ENCODE measurements around the gene ZNF3.

Gene ZNF3

GRCh38 chr7:100048680-100049079, 32.8 kb downstream of the ZNF3 start:
- no peak for DNase-seq

DNA sequence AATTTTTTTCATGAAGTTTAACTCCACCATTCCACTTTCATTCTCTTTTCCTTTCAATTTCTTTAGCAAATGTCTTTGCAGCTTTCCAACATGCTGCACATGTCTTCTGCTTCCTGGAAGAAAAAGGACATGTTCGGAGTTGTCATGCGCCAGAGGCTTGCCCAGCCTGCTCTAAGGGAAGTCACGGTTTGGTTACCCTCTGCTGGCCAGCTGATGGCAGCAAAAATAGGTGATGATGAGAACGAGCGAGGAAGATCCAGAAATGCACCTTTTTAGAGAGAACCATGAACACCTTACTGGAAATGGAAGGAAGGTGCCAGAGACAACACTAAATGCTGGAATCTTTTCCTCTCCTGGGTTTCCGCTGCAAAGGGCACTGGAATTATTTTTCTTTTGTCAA, 36.8 kb downstream of the ZNF3 start:
- no peak for DNase-seq

DNA sequence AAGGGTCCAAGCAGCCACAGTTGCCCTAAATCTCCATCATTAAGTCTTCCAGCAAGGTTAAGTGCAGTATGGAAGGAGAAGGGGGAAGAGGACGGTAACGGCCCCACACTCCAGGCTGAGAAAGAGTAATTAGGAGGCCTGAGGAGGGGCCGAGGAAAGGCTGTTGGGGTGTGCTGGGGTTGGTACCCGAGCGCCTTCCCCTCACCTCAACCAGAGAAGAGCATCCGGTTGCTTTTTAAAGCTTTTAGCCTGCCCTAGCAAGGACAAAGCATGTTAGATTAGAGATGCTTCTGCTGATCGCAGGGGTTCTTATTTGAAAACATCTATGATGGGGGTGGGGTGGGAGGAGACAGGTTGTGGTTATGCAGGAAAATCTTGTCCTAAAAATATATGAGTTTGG, 40.9 kb downstream of the ZNF3 start:
- DNase-seq = no peak

- no peak for DNase-seq
Observed at GRCh38 chr7:100038326-100038725, 43.2 kb downstream of the ZNF3 start.

DNA sequence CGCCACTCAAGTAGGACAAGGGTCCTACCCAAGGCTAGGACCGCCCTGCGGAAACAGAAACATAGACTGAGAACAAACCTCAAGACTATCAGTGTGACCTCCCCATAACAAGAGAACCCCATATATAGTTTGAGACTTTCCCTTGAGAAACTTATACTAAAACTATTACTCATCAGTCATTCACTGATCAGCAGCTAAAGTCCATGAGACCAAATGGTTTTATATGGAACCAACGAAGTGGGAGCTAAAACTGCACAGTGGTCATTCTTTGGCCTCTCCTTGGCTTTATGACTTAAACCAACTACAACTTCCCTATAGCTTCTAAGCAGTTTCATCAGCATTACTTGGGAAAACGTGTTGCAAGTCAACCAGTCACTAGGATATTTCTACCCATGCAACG, 45.6 kb downstream of the ZNF3 start:
- DNase-seq = no peak

DNA sequence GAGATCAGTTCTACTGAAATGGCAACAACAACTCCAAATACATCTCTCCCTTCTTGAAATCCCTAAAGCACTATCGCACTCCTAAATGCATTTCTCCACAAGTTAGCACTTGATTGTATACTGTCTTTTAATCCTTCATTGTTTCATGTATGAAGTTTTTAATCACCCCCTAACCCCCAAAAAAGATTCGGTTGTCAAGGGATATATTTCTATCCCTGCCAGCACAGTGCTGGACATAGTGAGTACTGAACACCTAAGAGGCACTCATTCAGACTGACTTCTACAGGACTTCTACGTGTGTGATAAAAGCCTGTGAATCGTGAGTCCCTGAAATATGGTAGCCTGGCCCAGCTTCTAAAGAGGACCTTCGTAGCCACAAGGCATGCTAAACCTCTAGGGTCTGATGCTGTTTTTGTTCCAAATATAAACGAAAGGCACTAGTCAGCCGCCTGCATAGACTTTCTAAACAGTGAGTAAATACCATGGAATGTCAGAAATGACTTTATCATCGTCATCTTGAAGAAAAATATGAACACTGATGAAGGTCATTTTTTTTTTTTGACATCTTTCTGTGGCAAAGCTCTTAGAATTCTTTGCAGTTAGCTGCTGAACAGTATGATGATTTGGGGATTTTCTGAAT, 46.5 kb downstream of the ZNF3 start:
- no peak for DNase-seq

DNA sequence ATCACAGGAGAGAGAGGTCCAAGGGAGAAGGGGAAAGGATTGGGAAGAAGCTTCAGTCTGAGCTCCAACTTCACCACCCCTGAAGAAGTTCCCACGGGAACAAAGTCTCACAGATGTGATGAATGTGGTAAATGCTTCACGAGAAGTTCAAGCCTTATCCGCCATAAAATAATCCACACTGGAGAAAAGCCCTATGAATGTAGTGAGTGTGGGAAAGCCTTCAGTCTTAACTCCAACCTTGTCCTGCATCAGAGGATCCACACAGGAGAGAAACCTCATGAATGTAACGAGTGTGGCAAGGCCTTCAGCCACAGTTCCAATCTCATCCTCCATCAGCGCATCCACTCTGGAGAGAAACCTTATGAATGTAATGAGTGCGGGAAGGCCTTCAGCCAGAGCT, 48.0 kb downstream of the ZNF3 start:
- no peak for DNase-seq

DNA sequence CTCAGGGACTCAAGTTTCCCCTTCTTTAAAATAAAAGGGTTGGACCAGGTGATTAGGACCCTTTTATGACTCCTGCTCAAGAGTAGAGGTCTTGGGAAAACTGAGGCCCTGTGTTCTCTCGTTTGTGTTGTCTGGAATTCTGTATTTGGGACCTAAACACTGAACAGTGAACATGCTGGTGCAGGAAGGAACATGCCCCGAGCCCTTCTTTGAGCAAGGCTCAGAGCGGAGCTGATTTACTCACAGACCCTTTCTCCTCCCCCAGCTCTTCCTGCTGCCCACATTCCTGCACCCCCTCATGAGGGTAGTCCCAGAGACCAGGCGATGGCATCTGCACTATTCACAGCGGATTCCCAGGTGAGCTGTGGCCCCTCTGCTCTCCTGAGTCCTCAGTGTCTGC, 51.9 kb downstream of the ZNF3 start:
- no peak for DNase-seq

GRCh38 chr7:100027197-100027596, 54.3 kb downstream of the ZNF3 start:
- no peak for DNase-seq

DNA sequence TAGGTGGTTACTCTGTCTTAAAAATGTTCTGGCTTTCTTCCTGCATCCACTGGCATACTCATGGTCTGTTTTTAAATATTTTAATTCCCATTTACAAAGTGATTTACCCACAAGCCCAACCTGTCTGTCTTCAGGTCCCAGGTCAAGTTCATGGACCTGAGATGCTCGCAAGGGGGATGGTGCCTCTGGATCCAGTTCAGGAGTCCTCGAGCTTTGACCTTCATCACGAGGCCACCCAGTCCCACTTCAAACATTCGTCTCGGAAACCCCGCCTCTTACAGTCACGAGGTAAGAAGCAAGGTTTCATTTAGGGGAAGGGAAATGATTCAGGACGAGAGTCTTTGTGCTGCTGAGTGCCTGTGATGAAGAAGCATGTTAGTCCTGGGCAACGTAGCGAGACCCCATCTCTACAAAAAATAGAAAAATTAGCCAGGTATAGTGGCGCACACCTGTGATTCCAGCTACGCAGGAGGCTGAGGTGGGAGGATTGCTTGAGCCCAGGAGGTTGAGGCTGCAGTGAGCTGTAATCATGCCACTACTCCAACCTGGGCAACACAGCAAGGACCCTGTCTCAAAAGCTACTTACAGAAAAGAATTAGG, 57.4 kb downstream of the ZNF3 start:
- no peak for DNase-seq

DNA sequence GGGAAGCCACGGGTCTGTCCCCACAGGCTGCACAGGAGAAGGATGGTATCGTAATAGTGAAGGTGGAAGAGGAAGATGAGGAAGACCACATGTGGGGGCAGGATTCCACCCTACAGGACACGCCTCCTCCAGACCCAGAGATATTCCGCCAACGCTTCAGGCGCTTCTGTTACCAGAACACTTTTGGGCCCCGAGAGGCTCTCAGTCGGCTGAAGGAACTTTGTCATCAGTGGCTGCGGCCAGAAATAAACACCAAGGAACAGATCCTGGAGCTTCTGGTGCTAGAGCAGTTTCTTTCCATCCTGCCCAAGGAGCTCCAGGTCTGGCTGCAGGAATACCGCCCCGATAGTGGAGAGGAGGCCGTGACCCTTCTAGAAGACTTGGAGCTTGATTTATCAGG, 58.0 kb downstream of the ZNF3 start:
- no peak for DNase-seq

- no peak for DNase-seq
Observed at GRCh38 chr7:100022621-100023020, 58.9 kb downstream of the ZNF3 start.

DNA sequence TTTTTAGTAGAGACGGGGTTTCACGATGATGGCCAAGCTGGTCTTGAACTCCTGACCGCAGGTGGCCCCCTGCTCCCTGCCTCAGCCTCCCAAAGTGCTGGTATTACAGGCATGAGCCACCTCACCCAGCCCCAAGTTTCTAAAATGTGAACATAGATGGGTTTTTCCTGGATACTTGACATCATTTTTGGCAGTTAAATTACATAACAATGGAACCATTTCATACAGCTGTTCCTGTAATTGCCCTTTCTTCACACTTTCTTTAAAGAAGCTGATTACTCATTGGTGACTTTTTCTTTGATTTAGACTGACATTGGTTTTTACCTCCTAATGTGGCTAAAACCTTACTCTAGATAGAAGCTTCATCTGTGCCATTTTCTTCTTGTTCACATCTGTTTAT, 60.2 kb downstream of the ZNF3 start:
- DNase-seq = no peak
